ENCODE data around the gene ZNF436. TPM values are rescaled to one million over a fixed set of nuclear protein-coding genes. Genes with fewer than 3 reads are reported as not detected.
A peak's percentile ranks its signal among the peaks of the same experiment; 100 is the strongest.

ZNF436 gene
- total and polyA plus RNA-seq, 9 of the 15 experiments (the other 6 are each of a cell fraction or from before 2014, with no cell fraction given) = 2.1 to 11.3 (median 6.8) TPM

DNA sequence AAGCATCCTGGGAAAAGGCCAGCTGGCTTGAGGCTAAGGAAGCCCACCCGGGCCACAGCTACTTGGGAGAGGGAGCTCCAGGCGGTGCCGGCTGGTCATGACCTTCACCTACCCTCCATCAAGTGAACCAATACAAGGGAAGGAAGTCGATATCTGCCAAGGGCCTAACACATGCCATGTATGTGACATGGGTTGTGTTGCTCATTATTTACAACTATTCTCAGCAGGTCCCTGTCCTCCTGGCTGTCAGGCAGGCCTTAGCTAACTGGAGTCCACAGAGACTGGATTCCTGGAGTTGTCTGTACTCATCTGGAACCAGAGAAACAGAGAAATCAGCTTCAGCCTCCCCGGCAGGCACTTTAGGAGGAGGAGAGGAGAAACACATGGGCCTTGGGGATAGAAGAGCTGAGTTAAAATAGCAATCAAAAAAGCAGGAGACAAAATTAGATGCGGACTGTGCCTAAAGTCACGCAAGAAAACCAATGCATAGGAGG, 39.2 kb upstream of the ZNF436 start:
- Histone ChIP-seq H3K4me2 (ENCODE audit: insufficient read depth, low read length) (no peak overlapping the region), H3K27ac (ENCODE audit: extremely low read depth, low read depth, low read length) (no peak overlapping the region), H3K4me3 (no peak overlapping the region), H3K79me2 (ENCODE audit: control insufficient read depth, insufficient read depth, low read length) (no peaks in the 10 kb centered on the region), H3K9me1 (ENCODE audit: control insufficient read depth, insufficient read depth, low read length) (no peaks in the 10 kb centered on the region), H3K9ac (ENCODE audit: insufficient read depth in 1 of 2, low read depth in 2 of 2, low read length in 2 of 2) (peak overlapping the region in 1 of 2 experiments; percentile 3; a peak in 1 of 4 replicates), H3K9me3 (replicated peaks; ENCODE audit: control insufficient read depth, insufficient read depth, low read depth, low read length) (no peaks in the 10 kb centered on the region), H4K20me1 (replicated peaks; ENCODE audit: control insufficient read depth, insufficient read depth, low read length) (no peaks in the 10 kb centered on the region), H2AFZ (ENCODE audit: low read depth, low read length) (peak overlapping the region; percentile 60; the same call in 1 of the 2 replicates), H3K4me1 (replicated peaks in 1 of 2; ENCODE audit: control insufficient read depth in 2 of 2, insufficient read depth in 2 of 2, low read length in 2 of 2) (peaks cover 2 to 10% of the 10 kb centered on the region in 2 experiments; a peak in 4 of 5 replicates), H3K36me3 (ENCODE audit: control insufficient read depth, insufficient read depth, low read length) (no peaks in the 10 kb centered on the region), H3K27me3 (ENCODE audit: control insufficient read depth in 2 of 2, insufficient read depth in 2 of 2, low read length in 2 of 2) (no peaks in the 10 kb centered on the region)
- in situ Hi-C loops (cut with MboI) (no loop called here), intact Hi-C loops (cut with micrococcal nuclease) (loop anchor here (10.0 kb wide), 2 partner anchors 124 to 324 kb away; no protein-coding TSS in a partner anchor)
- DNase-seq (ENCODE audit: extremely low read depth in 1 of 4, low spot score in 3 of 4) (no peak), ATAC-seq (no peak), FAIRE-seq (no peak)
- no TSS peak for BruUV-seq (replicated peaks)
- TF ChIP-seq CCAR2 (IDR thresholded peaks at IDR 0.05; ENCODE audit: low read depth, low read length) = no peak
- no peak for TF ChIP-seq MLX (CRISPR knock-in tag; conservative IDR thresholded peaks at IDR 0.05)
- TF ChIP-seq ELF2 (CRISPR knock-in tag; IDR thresholded peaks at IDR 0.05) = no peak
- TF ChIP-seq PHTF2 (CRISPR knock-in tag; IDR thresholded peaks at IDR 0.05) = no peak
- no peak for TF ChIP-seq ASH1L (IDR thresholded peaks at IDR 0.05; ENCODE audit: borderline replicate concordance, low read depth, partially characterized antibody)
- TF ChIP-seq CREB5 (CRISPR knock-in tag; IDR thresholded peaks at IDR 0.05) = no peak
- TF ChIP-seq ZNF347 (CRISPR knock-in tag; IDR thresholded peaks at IDR 0.05; ENCODE audit: low read depth) = no peak
- TF ChIP-seq MXI1 (IDR thresholded peaks at IDR 0.05; ENCODE audit: low read depth, low read length) = no peak
- no peak for TF ChIP-seq PRDM10 (IDR thresholded peaks at IDR 0.05; ENCODE audit: partially characterized antibody)
- no peak for TF ChIP-seq BCOR (IDR thresholded peaks at IDR 0.05)
- WGBS (ENCODE audit: insufficient coverage, low coverage, missing lambda C conversion rate) = 60% methylated on average over 7 of the region's 7 CpGs
- CTCF ChIA-PET (ENCODE audit: low intra/inter-chr PET ratio) = no interaction called here
- POLR2A ChIA-PET = interaction anchor here (0.5 to 1.5 kb wide), 7 partner anchors 10 to 95 kb away, joined by 3 to 5 read pairs (median 3); partner anchors contain the start of gene HNRNPR
